Measurements from ENCODE around the gene TXK. TPM values are rescaled to one million over a fixed set of nuclear protein-coding genes. Genes with fewer than 3 reads are reported as not detected.

Gene TXK
- total and polyA plus RNA-seq, 2 of the 13 experiments (the other 11 are each of a cell fraction or from before 2014, with no cell fraction given): not detected

DNA sequence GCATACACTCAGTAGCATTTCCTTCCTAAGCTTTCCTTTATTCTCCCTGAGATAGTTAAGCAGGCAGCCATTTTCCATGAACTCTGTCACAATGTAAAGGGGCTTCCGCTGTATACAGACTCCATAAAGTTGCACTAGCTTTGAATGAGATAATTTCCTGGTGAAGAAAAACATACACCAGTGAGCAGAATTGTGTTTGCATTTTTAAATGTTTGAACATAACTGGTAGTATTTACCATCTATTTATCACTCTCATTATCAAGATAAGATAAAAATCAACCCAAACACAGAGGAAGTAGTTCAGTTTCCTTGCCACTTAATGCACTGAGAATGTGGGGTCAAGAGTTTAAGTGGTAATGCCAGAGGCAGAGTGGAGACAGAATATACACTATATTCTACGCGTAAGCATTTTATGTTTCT, 54.1 kb downstream of the TXK start:
- TF ChIP-seq ONECUT2 (CRISPR knock-in tag; IDR thresholded peaks at IDR 0.05) (no peak), HMG20B (CRISPR knock-in tag; conservative IDR thresholded peaks at IDR 0.05) (no peak), ZNF883 (CRISPR knock-in tag; IDR thresholded peaks at IDR 0.05; ENCODE audit: not compliant biosample characterization) (no peak)
- TF ChIP-seq, protein P1, sequence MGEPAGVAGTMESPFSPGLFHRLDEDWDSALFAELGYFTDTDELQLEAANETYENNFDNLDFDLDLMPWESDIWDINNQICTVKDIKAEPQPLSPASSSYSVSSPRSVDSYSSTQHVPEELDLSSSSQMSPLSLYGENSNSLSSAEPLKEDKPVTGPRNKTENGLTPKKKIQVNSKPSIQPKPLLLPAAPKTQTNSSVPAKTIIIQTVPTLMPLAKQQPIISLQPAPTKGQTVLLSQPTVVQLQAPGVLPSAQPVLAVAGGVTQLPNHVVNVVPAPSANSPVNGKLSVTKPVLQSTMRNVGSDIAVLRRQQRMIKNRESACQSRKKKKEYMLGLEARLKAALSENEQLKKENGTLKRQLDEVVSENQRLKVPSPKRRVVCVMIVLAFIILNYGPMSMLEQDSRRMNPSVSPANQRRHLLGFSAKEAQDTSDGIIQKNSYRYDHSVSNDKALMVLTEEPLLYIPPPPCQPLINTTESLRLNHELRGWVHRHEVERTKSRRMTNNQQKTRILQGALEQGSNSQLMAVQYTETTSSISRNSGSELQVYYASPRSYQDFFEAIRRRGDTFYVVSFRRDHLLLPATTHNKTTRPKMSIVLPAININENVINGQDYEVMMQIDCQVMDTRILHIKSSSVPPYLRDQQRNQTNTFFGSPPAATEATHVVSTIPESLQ (CRISPR knock-in tag; conservative IDR thresholded peaks at IDR 0.05): no peak
- no peaks in the 10 kb centered on the region for H3K4me1 ChIP-seq (ENCODE audit: insufficient read depth, low read length)
- H3K27ac ChIP-seq (ENCODE audit: extremely low read length, insufficient read depth, low read length): no peak overlapping the region
- no peaks in the 10 kb centered on the region for H3K79me2 ChIP-seq (ENCODE audit: insufficient read depth, low read length)
- FAIRE-seq (no peak), DNase-seq (ENCODE audit: low spot score) (no peak), ATAC-seq (no peak)
- no peak overlapping the region for H3K4me3 ChIP-seq (replicated peaks in 1 of 3; ENCODE audit: insufficient read depth in 1 of 3, low read depth in 2 of 3, low read length in 3 of 3)
- no TSS peak for BruUV-seq (replicated peaks)
- H3K27me3 ChIP-seq (ENCODE audit: control insufficient read depth in 1 of 2, insufficient read depth in 2 of 2, low read length in 2 of 2): no peaks in the 10 kb centered on the region; a peak in 1 of 5 replicates
- POLR2A ChIA-PET: no interaction called here
- H3K9me3 ChIP-seq (ENCODE audit: low read length): no peaks in the 10 kb centered on the region
- in situ Hi-C loops (cut with HindIII; ENCODE audit: extremely low pct_ligation_motif_present, low pct_unique_long_range_greater_than_20kb): loop anchor here (5.0 to 25.0 kb wide), 2 partner anchors 78 to 368 kb away; no protein-coding TSS in a partner anchor
- H2AFZ ChIP-seq (ENCODE audit: low read length): no peak overlapping the region
- no peaks in the 10 kb centered on the region for H4K20me1 ChIP-seq (ENCODE audit: insufficient read depth, low read length)
- intact Hi-C loops (cut with micrococcal nuclease; ENCODE audit: unreplicated experiment): no loop called here
- no peaks in the 10 kb centered on the region for H3K36me3 ChIP-seq (replicated peaks in 1 of 2; ENCODE audit: control insufficient read depth in 1 of 2, insufficient read depth in 2 of 2, low read length in 2 of 2)
- 97% methylated on average over 3 of the region's 3 CpGs for WGBS (ENCODE audit: low lambda C conversion rate)
- CTCF ChIA-PET (ENCODE audit: low intra/inter-chr PET ratio, low total read pairs): no interaction called here
- H3K9ac ChIP-seq (ENCODE audit: insufficient read depth, low read depth, low read length): no peak overlapping the region
- H3K4me2 ChIP-seq (ENCODE audit: low read depth, low read length): no peak overlapping the region

DNA sequence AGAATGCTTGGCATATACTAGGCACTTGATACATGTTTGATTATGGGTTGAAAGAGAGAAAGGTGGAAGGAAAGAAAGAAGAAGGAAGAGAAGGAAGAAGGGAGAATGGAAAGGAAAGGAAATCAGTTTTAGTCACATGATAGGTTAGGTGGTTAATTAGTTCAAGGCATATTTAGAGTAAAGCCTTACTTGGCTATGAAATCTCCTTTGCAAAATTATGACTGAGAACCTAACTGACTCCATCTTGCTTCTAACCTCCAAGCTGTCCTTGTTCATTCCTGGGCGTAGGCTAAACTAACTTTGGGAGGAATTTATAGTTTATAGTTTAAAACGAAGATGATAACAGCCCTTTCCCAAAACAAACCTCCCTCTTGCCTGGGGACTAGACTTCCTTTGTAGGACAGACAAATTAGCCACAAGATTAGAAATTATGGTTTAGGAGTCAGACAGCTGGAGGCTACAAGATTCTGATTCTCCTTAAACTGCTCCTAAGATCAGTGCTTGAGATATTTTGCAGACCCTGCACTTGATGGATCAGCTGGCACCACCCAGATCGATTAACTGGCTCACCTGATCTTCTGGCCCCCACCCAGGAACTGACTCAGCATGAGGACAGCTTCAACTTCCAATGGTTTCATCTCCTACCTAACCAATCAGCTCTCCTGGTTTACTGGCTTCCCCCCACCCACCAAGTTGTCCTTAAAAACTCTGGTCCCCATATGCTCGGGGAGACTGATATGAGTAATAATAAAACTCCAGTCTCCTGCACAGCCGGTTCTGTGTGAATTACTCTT, 55.0 kb downstream of the TXK start:
- intact Hi-C loops (cut with micrococcal nuclease; ENCODE audit: unreplicated experiment): no loop called here
- H3K79me2 ChIP-seq (ENCODE audit: insufficient read depth, low read length): no peaks in the 10 kb centered on the region
- no peak overlapping the region for H3K9ac ChIP-seq (ENCODE audit: insufficient read depth, low read depth, low read length)
- no peaks in the 10 kb centered on the region for H3K36me3 ChIP-seq (replicated peaks in 1 of 2; ENCODE audit: control insufficient read depth in 1 of 2, insufficient read depth in 2 of 2, low read length in 2 of 2)
- H3K4me2 ChIP-seq (ENCODE audit: low read depth, low read length): no peak overlapping the region
- H3K4me3 ChIP-seq (replicated peaks in 1 of 3; ENCODE audit: insufficient read depth in 1 of 3, low read depth in 2 of 3, low read length in 3 of 3): no peak overlapping the region
- H3K27ac ChIP-seq (ENCODE audit: extremely low read length, insufficient read depth, low read length): no peak overlapping the region
- DNase-seq (ENCODE audit: low spot score) (no peak), ATAC-seq (no peak), FAIRE-seq (no peak)
- CTCF ChIA-PET (ENCODE audit: low intra/inter-chr PET ratio, low total read pairs): no interaction called here
- POLR2A ChIA-PET: no interaction called here
- BruUV-seq (replicated peaks): no TSS peak
- 20% methylated on average over 5 of the region's 5 CpGs for WGBS (ENCODE audit: low lambda C conversion rate)
- in situ Hi-C loops (cut with HindIII; ENCODE audit: extremely low pct_ligation_motif_present, low pct_unique_long_range_greater_than_20kb): loop anchor here (25.0 kb wide), 1 partner anchor 367 kb away; no protein-coding TSS in a partner anchor
- H3K27me3 ChIP-seq (ENCODE audit: control insufficient read depth in 1 of 2, insufficient read depth in 2 of 2, low read length in 2 of 2): no peaks in the 10 kb centered on the region; a peak in 1 of 5 replicates
- H2AFZ ChIP-seq (ENCODE audit: low read length): no peak overlapping the region
- no peaks in the 10 kb centered on the region for H3K4me1 ChIP-seq (ENCODE audit: insufficient read depth, low read length)
- no peaks in the 10 kb centered on the region for H4K20me1 ChIP-seq (ENCODE audit: insufficient read depth, low read length)
- H3K9me3 ChIP-seq (ENCODE audit: low read length): no peaks in the 10 kb centered on the region
- no peak for TF ChIP-seq ZNF746 (CRISPR knock-in tag; IDR thresholded peaks at IDR 0.05)
- TF ChIP-seq, protein P2, sequence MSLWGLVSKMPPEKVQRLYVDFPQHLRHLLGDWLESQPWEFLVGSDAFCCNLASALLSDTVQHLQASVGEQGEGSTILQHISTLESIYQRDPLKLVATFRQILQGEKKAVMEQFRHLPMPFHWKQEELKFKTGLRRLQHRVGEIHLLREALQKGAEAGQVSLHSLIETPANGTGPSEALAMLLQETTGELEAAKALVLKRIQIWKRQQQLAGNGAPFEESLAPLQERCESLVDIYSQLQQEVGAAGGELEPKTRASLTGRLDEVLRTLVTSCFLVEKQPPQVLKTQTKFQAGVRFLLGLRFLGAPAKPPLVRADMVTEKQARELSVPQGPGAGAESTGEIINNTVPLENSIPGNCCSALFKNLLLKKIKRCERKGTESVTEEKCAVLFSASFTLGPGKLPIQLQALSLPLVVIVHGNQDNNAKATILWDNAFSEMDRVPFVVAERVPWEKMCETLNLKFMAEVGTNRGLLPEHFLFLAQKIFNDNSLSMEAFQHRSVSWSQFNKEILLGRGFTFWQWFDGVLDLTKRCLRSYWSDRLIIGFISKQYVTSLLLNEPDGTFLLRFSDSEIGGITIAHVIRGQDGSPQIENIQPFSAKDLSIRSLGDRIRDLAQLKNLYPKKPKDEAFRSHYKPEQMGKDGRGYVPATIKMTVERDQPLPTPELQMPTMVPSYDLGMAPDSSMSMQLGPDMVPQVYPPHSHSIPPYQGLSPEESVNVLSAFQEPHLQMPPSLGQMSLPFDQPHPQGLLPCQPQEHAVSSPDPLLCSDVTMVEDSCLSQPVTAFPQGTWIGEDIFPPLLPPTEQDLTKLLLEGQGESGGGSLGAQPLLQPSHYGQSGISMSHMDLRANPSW (CRISPR knock-in tag; IDR thresholded peaks at IDR 0.05; ENCODE audit: borderline replicate concordance): no peak
- TF ChIP-seq, protein P3, sequence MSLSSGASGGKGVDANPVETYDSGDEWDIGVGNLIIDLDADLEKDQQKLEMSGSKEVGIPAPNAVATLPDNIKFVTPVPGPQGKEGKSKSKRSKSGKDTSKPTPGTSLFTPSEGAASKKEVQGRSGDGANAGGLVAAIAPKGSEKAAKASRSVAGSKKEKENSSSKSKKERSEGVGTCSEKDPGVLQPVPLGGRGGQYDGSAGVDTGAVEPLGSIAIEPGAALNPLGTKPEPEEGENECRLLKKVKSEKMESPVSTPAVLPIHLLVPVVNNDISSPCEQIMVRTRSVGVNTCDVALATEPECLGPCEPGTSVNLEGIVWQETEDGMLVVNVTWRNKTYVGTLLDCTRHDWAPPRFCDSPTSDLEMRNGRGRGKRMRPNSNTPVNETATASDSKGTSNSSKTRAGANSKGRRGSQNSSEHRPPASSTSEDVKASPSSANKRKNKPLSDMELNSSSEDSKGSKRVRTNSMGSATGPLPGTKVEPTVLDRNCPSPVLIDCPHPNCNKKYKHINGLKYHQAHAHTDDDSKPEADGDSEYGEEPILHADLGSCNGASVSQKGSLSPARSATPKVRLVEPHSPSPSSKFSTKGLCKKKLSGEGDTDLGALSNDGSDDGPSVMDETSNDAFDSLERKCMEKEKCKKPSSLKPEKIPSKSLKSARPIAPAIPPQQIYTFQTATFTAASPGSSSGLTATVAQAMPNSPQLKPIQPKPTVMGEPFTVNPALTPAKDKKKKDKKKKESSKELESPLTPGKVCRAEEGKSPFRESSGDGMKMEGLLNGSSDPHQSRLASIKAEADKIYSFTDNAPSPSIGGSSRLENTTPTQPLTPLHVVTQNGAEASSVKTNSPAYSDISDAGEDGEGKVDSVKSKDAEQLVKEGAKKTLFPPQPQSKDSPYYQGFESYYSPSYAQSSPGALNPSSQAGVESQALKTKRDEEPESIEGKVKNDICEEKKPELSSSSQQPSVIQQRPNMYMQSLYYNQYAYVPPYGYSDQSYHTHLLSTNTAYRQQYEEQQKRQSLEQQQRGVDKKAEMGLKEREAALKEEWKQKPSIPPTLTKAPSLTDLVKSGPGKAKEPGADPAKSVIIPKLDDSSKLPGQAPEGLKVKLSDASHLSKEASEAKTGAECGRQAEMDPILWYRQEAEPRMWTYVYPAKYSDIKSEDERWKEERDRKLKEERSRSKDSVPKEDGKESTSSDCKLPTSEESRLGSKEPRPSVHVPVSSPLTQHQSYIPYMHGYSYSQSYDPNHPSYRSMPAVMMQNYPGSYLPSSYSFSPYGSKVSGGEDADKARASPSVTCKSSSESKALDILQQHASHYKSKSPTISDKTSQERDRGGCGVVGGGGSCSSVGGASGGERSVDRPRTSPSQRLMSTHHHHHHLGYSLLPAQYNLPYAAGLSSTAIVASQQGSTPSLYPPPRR (CRISPR knock-in tag; IDR thresholded peaks at IDR 0.05; ENCODE audit: borderline replicate concordance): no peak

Data from HepG2 (cell line).